H9 (cell line): Measurements from ENCODE around the gene PLPPR2. TPM values are rescaled to one million over a fixed set of nuclear protein-coding genes. Genes with fewer than 3 reads are reported as not detected.

Experiments used
- DNase-seq: peaks from one replicate; pipeline ENCODE4 v3.0.0-alpha.2; 2017
- H2AFZ ChIP-seq: one replicate; pipeline ENCODE4 v1.6.1; 2013; ENCODE audit warnings: mild to moderate bottlenecking, low read length, control low read depth, moderate library complexity
- H2AK5ac ChIP-seq: 2 replicates; pipeline ENCODE4 v1.6.1; 2013; ENCODE audit warnings: low read length, control low read depth, mixed read lengths; ENCODE audit not compliant: insufficient read length
- H2BK120ac ChIP-seq: one replicate; pipeline ENCODE4 v1.6.1; 2013; ENCODE audit warnings: low read depth, mild to moderate bottlenecking, low read length, control low read depth, inconsistent platforms; ENCODE audit not compliant: poor library complexity, severe bottlenecking
- H2BK12ac ChIP-seq: 2 replicates; pipeline ENCODE4 v1.6.1; 2013; ENCODE audit warnings: low read length, control low read depth, mixed read lengths, low read depth; ENCODE audit not compliant: insufficient read length
- H2BK15ac ChIP-seq: 2 replicates; pipeline ENCODE4 v1.6.1; 2013; ENCODE audit warnings: low read depth, low read length, control low read depth
- H2BK20ac ChIP-seq: one replicate; pipeline ENCODE4 v1.6.1; 2013; ENCODE audit warnings: low read depth, mild to moderate bottlenecking, low read length, control low read depth, inconsistent platforms; ENCODE audit not compliant: poor library complexity, severe bottlenecking
- H2BK5ac ChIP-seq: 2 replicates; pipeline ENCODE4 v1.6.1; 2013; ENCODE audit warnings: low read length, control low read depth, mixed read lengths; ENCODE audit not compliant: insufficient read length
- H3K14ac ChIP-seq: 2 replicates; pipeline ENCODE4 v1.6.1; 2013; ENCODE audit warnings: low read length, control low read depth; ENCODE audit not compliant: insufficient read depth
- H3K18ac ChIP-seq: 2 replicates; pipeline ENCODE4 v1.6.1; 2013; ENCODE audit warnings: low read depth, mild to moderate bottlenecking, mixed read lengths, low read length, control low read depth; ENCODE audit not compliant: insufficient read length
- H3K23ac ChIP-seq: 2 replicates; pipeline ENCODE4 v1.6.1; 2013; ENCODE audit warnings: low read length, control low read depth, mixed read lengths, low read depth; ENCODE audit not compliant: insufficient read length
- H3K23me2 ChIP-seq: 2 replicates; pipeline ENCODE4 v1.6.1; 2013; ENCODE audit warnings: low read depth, mild to moderate bottlenecking, mixed read lengths, low read length, control low read depth; ENCODE audit not compliant: insufficient read length, poor library complexity, severe bottlenecking
- H3K27ac ChIP-seq: 2 replicates; pipeline ENCODE4 v1.5.1; 2013; ENCODE audit warnings: low read length, control low read depth, mixed read lengths, low read depth; ENCODE audit not compliant: insufficient read length
- H3K27me3 ChIP-seq: 2 replicates; pipeline ENCODE4 v1.6.1; 2013; ENCODE audit warnings: low read length, control low read depth, inconsistent platforms; ENCODE audit not compliant: insufficient read depth
- H3K4ac ChIP-seq: 2 replicates; pipeline ENCODE4 v1.6.1; 2013; ENCODE audit warnings: low read depth, mild to moderate bottlenecking, control low read depth, inconsistent platforms, low read length, moderate library complexity
- H3K4me1 ChIP-seq: 2 replicates; pipeline ENCODE4 v1.6.1; 2013; ENCODE audit warnings: low read length, control low read depth, inconsistent platforms; ENCODE audit not compliant: insufficient read depth
- H3K4me2 ChIP-seq: 2 replicates; pipeline ENCODE4 v1.6.1; 2013; ENCODE audit warnings: low read length, control low read depth, mixed read lengths; ENCODE audit not compliant: insufficient read length, insufficient read depth
- H3K56ac ChIP-seq: 2 replicates; pipeline ENCODE4 v1.6.1; 2013; ENCODE audit warnings: low read depth, mild to moderate bottlenecking, mixed read lengths, low read length, control low read depth; ENCODE audit not compliant: insufficient read length
- H3K79me1 ChIP-seq: 2 replicates; pipeline ENCODE4 v1.6.1; 2013; ENCODE audit warnings: low read depth, mild to moderate bottlenecking, moderate library complexity, low read length, control low read depth, inconsistent platforms; ENCODE audit not compliant: insufficient read depth, poor library complexity, severe bottlenecking
- H3K79me2 ChIP-seq: 2 replicates; pipeline ENCODE4 v1.6.1; 2013; ENCODE audit warnings: low read length, control low read depth, inconsistent platforms; ENCODE audit not compliant: insufficient read depth
- H3K9ac ChIP-seq: 2 replicates; pipeline ENCODE4 v1.6.1; 2013; ENCODE audit warnings: low read length, control low read depth, mixed read lengths; ENCODE audit not compliant: insufficient read length; ENCODE audit errors: extremely low read depth
- H3K9me3 ChIP-seq: one replicate; pipeline ENCODE4 v1.6.1; 2013; ENCODE audit warnings: low read depth, low read length, inconsistent platforms; ENCODE audit not compliant: control insufficient read depth
- H3T11ph ChIP-seq: one replicate; pipeline ENCODE4 v1.6.1; 2013; ENCODE audit warnings: mild to moderate bottlenecking, low read length, control low read depth, inconsistent platforms
- H4K20me1 ChIP-seq: one replicate; pipeline ENCODE4 v1.6.1; 2013; ENCODE audit not compliant: control insufficient read depth, insufficient read length, insufficient read depth
- H4K5ac ChIP-seq: 2 replicates; pipeline ENCODE4 v1.6.1; 2013; ENCODE audit warnings: low read depth, mild to moderate bottlenecking, mixed read lengths, low read length, control low read depth; ENCODE audit not compliant: insufficient read length
- H4K8ac ChIP-seq: replicated peaks from 2 replicates; pipeline ENCODE4 v1.6.1; 2013; ENCODE audit warnings: low read length, control low read depth, mixed read lengths, low read depth; ENCODE audit not compliant: insufficient read length
- H4K91ac ChIP-seq: 2 replicates; pipeline ENCODE4 v1.6.1; 2013; ENCODE audit warnings: low read depth, mild to moderate bottlenecking, moderate library complexity, mixed read lengths, low read length, control low read depth; ENCODE audit not compliant: insufficient read length
- H3K27ac Mint-ChIP-seq, 3 experiments: 2 replicates in 2 of 3; 3 replicates in 1 of 3; pipeline ENCODE4 v1.8.0; 2020 to 2021; ENCODE audit warnings: mixed read lengths in 3 of 3, mild to moderate bottlenecking in 1 of 3, moderate library complexity in 1 of 3
- H3K27me3 Mint-ChIP-seq: 2 replicates; pipeline ENCODE4 v1.8.0; 2021; ENCODE audit warnings: low read depth, mild to moderate bottlenecking, moderate library complexity, mixed read lengths
- H3K36me3 Mint-ChIP-seq, 3 experiments: 2 replicates in 2 of 3; 3 replicates in 1 of 3; pipeline ENCODE4 v1.8.0; 2020 to 2021; ENCODE audit warnings: low read depth in 3 of 3, mixed read lengths in 3 of 3; ENCODE audit not compliant: insufficient read depth in 1 of 3
- H3K4me1 Mint-ChIP-seq, 2 experiments: 2 replicates each; pipeline ENCODE4 v1.8.0; 2020; ENCODE audit warnings: mixed read lengths in 2 of 2
- H3K4me3 Mint-ChIP-seq, 2 experiments: 2 replicates in 1 of 2; 3 replicates in 1 of 2; pipeline ENCODE4 v1.8.0; 2020 to 2021; ENCODE audit warnings: mild to moderate bottlenecking in 2 of 2, mixed read lengths in 2 of 2, moderate library complexity in 1 of 2
- H3K9me3 Mint-ChIP-seq, 2 experiments: 2 replicates in 1 of 2; 3 replicates in 1 of 2; pipeline ENCODE4 v1.8.0; 2020; ENCODE audit warnings: mild to moderate bottlenecking in 2 of 2, mixed read lengths in 2 of 2, moderate library complexity in 1 of 2
- WGBS: extraction: QIAGEN DNeasy Blood & Tissue Kit; methylation state at CpG from one replicate; pipeline ENCODE4 v1.1.7; 2013; ENCODE audit warnings: missing lambda C conversion rate, low lambda C conversion rate, mixed read lengths; ENCODE audit not compliant: insufficient read length; ENCODE audit errors: extremely low coverage; 5-methylcytosine and 5-hydroxymethylcytosine counted together
- total RNA-seq: library from RNA; stranded (reverse); gene quantifications from 2 replicates; pipeline ENCODE4 v1.2.1, GENCODE V29; 2021
- TF ChIP-seq, protein P1 (sequence below): fragments of 200-600 bp; sonication (generic); conservative IDR thresholded peaks from 3 replicates; pipeline ENCODE4 v1.8.0; 2021; ENCODE audit warnings: antibody characterized with exemption, mild to moderate bottlenecking

The PLPPR2 gene
- total RNA-seq, 1 experiment from 2014 or later, result 8.0 TPM

DNA sequence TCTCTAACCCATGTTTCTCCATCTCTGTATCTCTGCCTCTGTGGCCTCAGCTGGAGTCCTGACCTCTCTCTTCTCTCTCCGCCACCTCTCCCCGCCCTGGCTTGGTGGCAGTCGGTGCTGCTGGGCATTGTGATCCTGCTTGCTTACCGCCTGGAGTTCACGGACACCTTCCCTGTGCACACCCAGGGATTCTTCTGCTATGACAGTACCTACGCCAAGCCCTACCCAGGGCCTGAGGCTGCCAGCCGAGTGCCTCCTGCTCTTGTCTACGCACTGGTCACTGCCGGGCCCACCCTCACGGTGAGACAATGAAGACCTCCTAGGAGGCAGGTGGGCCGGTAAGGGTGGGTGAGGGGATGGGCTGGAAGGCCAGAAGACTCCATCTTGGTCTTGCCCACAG lies 4.2 kb downstream of the PLPPR2 start:
- no peak overlapping the region for H4K5ac ChIP-seq
- peaks cover 2% of the 10 kb centered on the region; the same call in 1 of the 2 replicates for H3K4me1 ChIP-seq
- H3K23ac ChIP-seq, result no peak overlapping the region
- WGBS, result no CpG with 5 or more reads among the region's 11 CpGs
- DNase-seq, result no peak
- no peak overlapping the region for H2BK20ac ChIP-seq
- H3K79me1 ChIP-seq, result no peaks in the 10 kb centered on the region
- H2BK120ac ChIP-seq, result no peak overlapping the region
- no peak overlapping the region for H3K56ac ChIP-seq
- TF ChIP-seq, protein P1, sequence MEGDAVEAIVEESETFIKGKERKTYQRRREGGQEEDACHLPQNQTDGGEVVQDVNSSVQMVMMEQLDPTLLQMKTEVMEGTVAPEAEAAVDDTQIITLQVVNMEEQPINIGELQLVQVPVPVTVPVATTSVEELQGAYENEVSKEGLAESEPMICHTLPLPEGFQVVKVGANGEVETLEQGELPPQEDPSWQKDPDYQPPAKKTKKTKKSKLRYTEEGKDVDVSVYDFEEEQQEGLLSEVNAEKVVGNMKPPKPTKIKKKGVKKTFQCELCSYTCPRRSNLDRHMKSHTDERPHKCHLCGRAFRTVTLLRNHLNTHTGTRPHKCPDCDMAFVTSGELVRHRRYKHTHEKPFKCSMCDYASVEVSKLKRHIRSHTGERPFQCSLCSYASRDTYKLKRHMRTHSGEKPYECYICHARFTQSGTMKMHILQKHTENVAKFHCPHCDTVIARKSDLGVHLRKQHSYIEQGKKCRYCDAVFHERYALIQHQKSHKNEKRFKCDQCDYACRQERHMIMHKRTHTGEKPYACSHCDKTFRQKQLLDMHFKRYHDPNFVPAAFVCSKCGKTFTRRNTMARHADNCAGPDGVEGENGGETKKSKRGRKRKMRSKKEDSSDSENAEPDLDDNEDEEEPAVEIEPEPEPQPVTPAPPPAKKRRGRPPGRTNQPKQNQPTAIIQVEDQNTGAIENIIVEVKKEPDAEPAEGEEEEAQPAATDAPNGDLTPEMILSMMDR, result no peak
- no peaks in the 10 kb centered on the region for H3K9me3 ChIP-seq
- peaks cover 13 to 36% of the 10 kb centered on the region in 2 experiments for H3K4me1 Mint-ChIP-seq
- no peaks in the 10 kb centered on the region for H4K20me1 ChIP-seq
- no peak overlapping the region for H2AK5ac ChIP-seq
- no peak overlapping the region for H3K4ac ChIP-seq
- H3K4me3 Mint-ChIP-seq, result peak overlapping the region in 1 of 2 experiments; percentile 35; a peak in 1 of 5 replicates
- H3K27me3 ChIP-seq, result no peaks in the 10 kb centered on the region; the same call in 1 of the 2 replicates
- H3K27me3 Mint-ChIP-seq, result peaks cover 52% of the 10 kb centered on the region
- no peak overlapping the region for H3K14ac ChIP-seq
- no peak overlapping the region for H2BK15ac ChIP-seq
- H4K8ac ChIP-seq, result no peak overlapping the region
- no peak overlapping the region for H2BK5ac ChIP-seq
- no peak overlapping the region for H3K9ac ChIP-seq
- H3K79me2 ChIP-seq, result no peaks in the 10 kb centered on the region
- H3K9me3 Mint-ChIP-seq, result no peaks in the 10 kb centered on the region; a peak in 1 of 5 replicates
- H2AFZ ChIP-seq, result no peak overlapping the region
- H3K23me2 ChIP-seq, result peaks cover 12% of the 10 kb centered on the region
- no peaks in the 10 kb centered on the region; a peak in 2 of 7 replicates for H3K36me3 Mint-ChIP-seq
- H3K18ac ChIP-seq, result no peak overlapping the region
- no peak overlapping the region for H3K4me2 ChIP-seq
- no peak overlapping the region for H3T11ph ChIP-seq
- H3K27ac ChIP-seq, result no peak overlapping the region
- no peak overlapping the region for H3K27ac Mint-ChIP-seq
- no peak overlapping the region for H2BK12ac ChIP-seq
- H4K91ac ChIP-seq, result no peak overlapping the region
